ENCODE results near the gene KCP. TPM values are rescaled to one million over a fixed set of nuclear protein-coding genes. Genes with fewer than 3 reads are reported as not detected.

KCP gene
- total and polyA plus RNA-seq, 2 of the 13 experiments (the other 11 are each of a cell fraction or from before 2014, with no cell fraction given), result 0.37 to 1.0 TPM

- WGBS (ENCODE audit: low lambda C conversion rate), result 42% methylated on average over 5 of the region's 5 CpGs
- in situ Hi-C loops (cut with HindIII; ENCODE audit: extremely low pct_ligation_motif_present, low pct_unique_long_range_greater_than_20kb), result loop anchor here (5.0 kb wide), 2 partner anchors 41 to 186 kb away; no protein-coding TSS in a partner anchor
- no peak for DNase-seq (ENCODE audit: low spot score)
- ChIA-PET CTCF (ENCODE audit: low intra/inter-chr PET ratio, low total read pairs) (interaction anchor here (1.2 to 3.1 kb wide), 2 partner anchors 185 kb away, joined by 5 to 27 read pairs; no protein-coding TSS in a partner anchor), POLR2A (no interaction called here)
- H3K27ac ChIP-seq (ENCODE audit: extremely low read length, insufficient read depth, low read length), result no peak overlapping the region
- H3K79me2 ChIP-seq (ENCODE audit: insufficient read depth, low read length), result no peaks in the 10 kb centered on the region
- H4K20me1 ChIP-seq (ENCODE audit: insufficient read depth, low read length), result no peaks in the 10 kb centered on the region
- no peak overlapping the region for H2AFZ ChIP-seq (ENCODE audit: low read length)
- BruUV-seq (replicated peaks), result no TSS peak
- H3K9me3 ChIP-seq (ENCODE audit: low read length), result no peaks in the 10 kb centered on the region
- no peak overlapping the region for H3K9ac ChIP-seq (ENCODE audit: insufficient read depth, low read depth, low read length)
- intact Hi-C loops (cut with micrococcal nuclease; ENCODE audit: unreplicated experiment), result no loop called here
- no peak overlapping the region for H3K4me3 ChIP-seq (replicated peaks in 1 of 3; ENCODE audit: insufficient read depth in 1 of 3, low read depth in 2 of 3, low read length in 3 of 3)
- H3K36me3 ChIP-seq (replicated peaks in 1 of 2; ENCODE audit: control insufficient read depth in 1 of 2, insufficient read depth in 2 of 2, low read length in 2 of 2), result no peaks in the 10 kb centered on the region
- FAIRE-seq, result no peak
- no peak overlapping the region for H3K4me2 ChIP-seq (ENCODE audit: low read depth, low read length)
- ATAC-seq, result no peak
- TF ChIP-seq FUBP1 (CRISPR knock-in tag; IDR thresholded peaks at IDR 0.05; ENCODE audit: borderline replicate concordance) (no peak), ZMYM3 (CRISPR knock-in tag; IDR thresholded peaks at IDR 0.05) (no peak), ETV6 (CRISPR knock-in tag; conservative IDR thresholded peaks at IDR 0.05) (no peak), ZNF274 (CRISPR knock-in tag; IDR thresholded peaks at IDR 0.05) (no peak), PHF21A (CRISPR knock-in tag; IDR thresholded peaks at IDR 0.05) (no peak), ZNF672 (CRISPR knock-in tag; IDR thresholded peaks at IDR 0.05) (no peak), BCL6 (CRISPR knock-in tag; IDR thresholded peaks at IDR 0.05) (no peak), TMF1 (CRISPR knock-in tag; IDR thresholded peaks at IDR 0.05; ENCODE audit: low read depth) (no peak)
- TF ChIP-seq, protein P1, sequence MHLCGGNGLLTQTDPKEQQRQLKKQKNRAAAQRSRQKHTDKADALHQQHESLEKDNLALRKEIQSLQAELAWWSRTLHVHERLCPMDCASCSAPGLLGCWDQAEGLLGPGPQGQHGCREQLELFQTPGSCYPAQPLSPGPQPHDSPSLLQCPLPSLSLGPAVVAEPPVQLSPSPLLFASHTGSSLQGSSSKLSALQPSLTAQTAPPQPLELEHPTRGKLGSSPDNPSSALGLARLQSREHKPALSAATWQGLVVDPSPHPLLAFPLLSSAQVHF (CRISPR knock-in tag; IDR thresholded peaks at IDR 0.05), result no peak
- H3K4me1 ChIP-seq (ENCODE audit: insufficient read depth, low read length), result peaks cover 22% of the 10 kb centered on the region
- peaks cover 0 to 34% of the 10 kb centered on the region in 2 experiments; a peak in 2 of 5 replicates for H3K27me3 ChIP-seq (ENCODE audit: control insufficient read depth in 1 of 2, insufficient read depth in 2 of 2, low read length in 2 of 2)
Observed at GRCh38 chr7:128906001-128906765, 4.3 kb downstream of the KCP start.
